H1 (cell line): ENCODE data around the gene MT1G.
A peak's percentile ranks its signal among the peaks of the same experiment; 100 is the strongest.

Source experiments
- CTCF ChIP-seq, 3 experiments: IDR thresholded peaks; 1 replicate in 2 of 3; 2 replicates in 1 of 3; pipeline versions ENCODE4 v1.5.1 to v1.6.1; 2011; ENCODE audit warnings: low read length in 3 of 3, mild to moderate bottlenecking in 3 of 3, inconsistent platforms in 2 of 3, low read depth in 1 of 3, moderate library complexity in 1 of 3; ENCODE audit not compliant: insufficient read depth in 1 of 3; ENCODE audit errors: control extremely low read depth in 1 of 3
- EGR1 ChIP-seq: IDR thresholded peaks from 2 replicates; pipeline ENCODE4 v1.6.1; 2011; ENCODE audit warnings: low read depth, low read length, borderline replicate concordance
- EP300 ChIP-seq, 2 experiments: IDR thresholded peaks; 1 replicate in 1 of 2; 2 replicates in 1 of 2; pipeline ENCODE4 v1.6.1; 2011 to 2012; ENCODE audit warnings: low read depth in 2 of 2, low read length in 2 of 2, mild to moderate bottlenecking in 2 of 2, borderline replicate concordance in 1 of 2, inconsistent platforms in 1 of 2, moderate library complexity in 1 of 2
- EZH2 ChIP-seq: fragments of 200-600 bp; sonication (generic); IDR thresholded peaks from 2 replicates; pipeline ENCODE4 v1.7.1; 2012; ENCODE audit warnings: low read depth, mild to moderate bottlenecking, moderate library complexity, low read length, inconsistent platforms; ENCODE audit not compliant: severe bottlenecking
- POLR2A ChIP-seq, 2 experiments: IDR thresholded peaks; 1 replicate in 1 of 2; 2 replicates in 1 of 2; pipeline ENCODE4 v1.6.1; 2011; ENCODE audit warnings: low read depth in 2 of 2, low read length in 2 of 2, mild to moderate bottlenecking in 2 of 2; ENCODE audit errors: control extremely low read depth in 1 of 2
- SP1 ChIP-seq: IDR thresholded peaks from 2 replicates; pipeline ENCODE4 v1.6.1; 2011; ENCODE audit warnings: low read depth, low read length
- ZNF274 ChIP-seq: IDR thresholded peaks from 2 replicates; pipeline ENCODE4 v1.7.0; 2012; ENCODE audit warnings: low read length, borderline replicate concordance; ENCODE audit errors: extremely low read depth

DNA sequence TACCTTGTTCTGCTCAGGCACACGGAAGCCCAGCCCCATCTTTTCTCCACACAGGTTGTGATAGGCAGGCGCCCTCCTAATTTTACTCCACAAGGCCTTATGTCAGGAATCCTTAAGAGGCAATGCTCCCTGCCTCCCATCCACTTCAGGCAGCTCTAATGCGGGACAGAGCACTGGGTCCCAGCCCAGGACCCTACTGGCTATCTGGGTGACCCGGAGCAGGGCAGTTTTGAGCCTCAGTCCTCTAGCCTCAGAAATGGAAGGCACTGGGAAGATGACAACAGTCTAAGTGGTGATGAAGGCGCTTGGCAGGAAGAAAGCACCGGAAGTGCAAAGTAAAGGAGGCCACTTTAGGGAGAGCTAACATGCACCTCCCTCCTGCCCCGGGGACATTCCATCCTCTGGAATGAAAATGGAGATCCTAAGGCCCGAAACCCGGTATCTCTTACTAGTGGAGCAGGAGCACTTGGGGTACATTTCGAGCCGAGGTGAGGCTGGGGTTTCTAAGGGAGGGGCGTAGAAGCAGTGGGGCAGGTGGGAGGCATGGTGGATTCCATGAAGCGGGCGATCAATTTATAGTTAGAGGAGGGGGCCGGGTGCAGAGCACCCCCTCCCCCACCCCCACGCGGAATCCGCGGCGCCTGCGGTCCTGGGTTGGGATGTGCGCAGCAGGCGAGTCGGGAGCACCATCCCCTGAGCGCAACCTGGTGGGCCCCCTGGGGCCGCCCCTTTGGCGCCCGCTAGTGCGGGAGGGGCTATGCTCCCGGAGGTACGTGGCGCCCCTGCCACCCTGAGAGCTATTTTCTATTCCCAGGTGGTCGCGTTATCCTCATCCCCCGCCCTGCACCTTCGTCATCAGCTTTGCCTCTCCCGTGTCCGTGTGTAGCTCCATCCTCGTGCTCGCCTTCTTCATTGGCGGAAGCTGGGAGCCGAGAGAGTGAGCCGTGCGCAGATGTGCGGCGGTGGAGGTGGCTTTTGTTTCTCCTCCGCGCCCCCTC lies 5.2 kb downstream of the MT1G start:
- TF ChIP-seq CTCF (IDR thresholded peaks at IDR 0.05; ENCODE audit: control extremely low read depth in 1 of 3, insufficient read depth in 1 of 3, low read depth in 1 of 3, low read length in 3 of 3), result no peak
- TF ChIP-seq EGR1, result no peak
- no peak for TF ChIP-seq ZNF274
- TF ChIP-seq POLR2A (IDR thresholded peaks at IDR 0.05; ENCODE audit: control extremely low read depth in 1 of 2, low read depth in 2 of 2, low read length in 2 of 2), result no peak
- TF ChIP-seq EZH2, result peak; percentile 75
- TF ChIP-seq SP1, result no peak
- no peak for TF ChIP-seq EP300 (IDR thresholded peaks at IDR 0.05; ENCODE audit: borderline replicate concordance in 1 of 2, low read depth in 2 of 2, low read length in 2 of 2)
